ENCODE measurements around the gene HECA. TPM values are rescaled to one million over a fixed set of nuclear protein-coding genes. Genes with fewer than 3 reads are reported as not detected.

The HECA gene
- total RNA-seq, 3 donors from 2014 or later (not counting 1 experiment from before 2014, with no cell fraction given), result 76.5 to 80.5 (median 77.6) TPM

- WGBS (ENCODE audit: insufficient coverage), result 91% methylated on average over 6 of the region's 7 CpGs
- Mint-ChIP-seq H3K4me1 (peaks cover 17 to 26% of the 10 kb centered on the region in 2 donors), H3K27me3 (ENCODE audit: low read depth in 2 of 2) (no peaks in the 10 kb centered on the region), H3K36me3 (no peaks in the 10 kb centered on the region), H3K9me3 (no peaks in the 10 kb centered on the region), H3K4me3 (peak overlapping the region; percentile 65), H3K27ac (peak overlapping the region; percentile 67 to 85)
- intact Hi-C loops (cut with micrococcal nuclease), result no loop called here
- ATAC-seq (no peak), DNase-seq (no peak)
- Histone ChIP-seq H3K4me1 (ENCODE audit: control insufficient read depth, insufficient read depth, low read length) (peaks cover 15% of the 10 kb centered on the region), H3K27ac (ENCODE audit: low read length) (peak overlapping the region; percentile 51), H3K4me3 (ENCODE audit: low read length) (no peak overlapping the region), H3K27me3 (ENCODE audit: control insufficient read depth, insufficient read depth, low read length) (no peaks in the 10 kb centered on the region), H3K36me3 (ENCODE audit: control insufficient read depth, insufficient read depth, low read length) (no peaks in the 10 kb centered on the region), H3K9me3 (ENCODE audit: control insufficient read depth, insufficient read depth, low read length) (no peaks in the 10 kb centered on the region)
- no peak for TF ChIP-seq CTCF (IDR thresholded peaks at IDR 0.05)
Measured at GRCh38 chr6:139112561-139112960, 22.3 kb upstream of the HECA start.

DNA sequence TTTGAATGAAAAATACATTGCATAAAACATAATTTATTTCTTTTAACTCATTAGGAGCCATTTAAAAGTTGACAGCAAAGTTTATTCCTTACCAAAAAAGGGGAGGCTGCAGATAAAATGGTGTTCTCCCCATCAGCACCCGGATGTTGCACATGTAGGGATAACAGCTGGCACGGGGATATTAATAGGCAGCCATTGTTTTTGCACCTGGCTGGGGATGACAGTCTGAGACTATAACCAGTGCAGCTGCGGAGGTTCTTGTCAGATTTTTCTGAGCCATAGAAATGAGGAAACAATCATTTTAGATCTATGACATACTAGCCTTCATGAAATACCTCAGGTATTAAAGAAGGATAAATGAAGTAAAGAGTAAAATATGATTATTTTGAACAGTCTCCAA is 20.1 kb upstream of the HECA start:
- Mint-ChIP-seq H3K4me1 (peaks cover 17 to 26% of the 10 kb centered on the region in 2 donors), H3K27ac (no peak overlapping the region)

DNA sequence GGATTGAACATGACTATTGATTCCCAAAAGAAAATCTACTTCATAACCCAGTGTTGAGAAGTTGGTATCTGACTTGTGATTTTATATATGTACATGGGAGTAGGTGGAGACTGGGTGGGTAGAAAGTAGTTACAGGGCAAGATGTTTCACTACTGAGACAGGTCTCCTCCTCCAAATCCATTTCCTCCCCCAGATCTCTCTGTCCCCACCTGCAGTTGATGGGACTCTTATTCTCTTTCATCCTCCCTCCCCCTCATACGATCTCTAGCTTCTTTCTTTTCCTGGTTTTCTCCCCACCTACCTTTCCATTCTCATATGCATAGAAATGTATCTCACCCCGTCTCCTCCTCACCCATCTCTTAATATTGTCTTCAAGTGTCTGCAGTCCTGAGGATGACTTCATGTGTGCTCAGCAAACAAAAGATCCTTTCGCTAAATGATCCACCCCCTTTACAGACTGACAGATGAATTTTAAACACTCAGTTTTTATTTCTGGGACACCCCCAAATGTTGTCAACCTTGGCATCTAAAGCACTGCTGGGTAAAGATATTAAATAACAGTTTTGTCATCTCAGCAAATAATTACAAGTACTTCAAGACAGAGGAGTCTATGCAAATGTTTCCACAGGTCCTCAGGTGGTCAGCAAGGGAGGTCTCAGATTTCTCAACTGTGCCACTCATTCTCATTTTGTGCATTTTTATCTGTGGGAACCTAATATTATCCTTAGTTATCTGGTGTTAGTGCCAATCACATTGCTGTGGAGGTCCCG is 18.7 kb upstream of the HECA start:
- H3K9me3 ChIP-seq (ENCODE audit: control insufficient read depth, insufficient read depth, low read length), result peaks cover 11% of the 10 kb centered on the region
- 84% methylated on average over 4 of the region's 4 CpGs for WGBS (ENCODE audit: insufficient coverage)
- Mint-ChIP-seq H3K4me1 (peaks cover 17 to 26% of the 10 kb centered on the region in 2 donors), H3K4me3 (no peak overlapping the region), H3K9me3 (peaks cover 0 to 6% of the 10 kb centered on the region in 2 donors), H3K27ac (no peak overlapping the region), H3K27me3 (ENCODE audit: low read depth in 2 of 2) (no peaks in the 10 kb centered on the region), H3K36me3 (peaks cover 13% of the 10 kb centered on the region)
- no peak for ATAC-seq
- H3K27me3 ChIP-seq (ENCODE audit: control insufficient read depth, insufficient read depth, low read length), result no peaks in the 10 kb centered on the region
- H3K4me3 ChIP-seq (ENCODE audit: low read length), result no peak overlapping the region
- H3K36me3 ChIP-seq (ENCODE audit: control insufficient read depth, insufficient read depth, low read length), result no peaks in the 10 kb centered on the region
- no peak for DNase-seq
- intact Hi-C loops (cut with micrococcal nuclease), result no loop called here
- H3K27ac ChIP-seq (ENCODE audit: low read length), result no peak overlapping the region
- TF ChIP-seq CTCF (IDR thresholded peaks at IDR 0.05), result no peak
- peaks cover 15% of the 10 kb centered on the region for H3K4me1 ChIP-seq (ENCODE audit: control insufficient read depth, insufficient read depth, low read length)

More for the DNA sequence above, 20.1 kb upstream of the HECA start:
- H3K27me3 ChIP-seq (ENCODE audit: control insufficient read depth, insufficient read depth, low read length), result no peaks in the 10 kb centered on the region
- H3K4me1 ChIP-seq (ENCODE audit: control insufficient read depth, insufficient read depth, low read length), result peaks cover 15% of the 10 kb centered on the region
- DNase-seq (no peak), ATAC-seq (no peak)
- Mint-ChIP-seq H3K36me3 (peaks cover 5% of the 10 kb centered on the region), H3K27me3 (ENCODE audit: low read depth in 2 of 2) (no peaks in the 10 kb centered on the region), H3K9me3 (peaks cover 0 to under 1% of the 10 kb centered on the region in 2 donors), H3K4me3 (no peak overlapping the region)
- no peak overlapping the region for H3K27ac ChIP-seq (ENCODE audit: low read length)
- no peak for TF ChIP-seq CTCF (IDR thresholded peaks at IDR 0.05)
- peaks cover 8% of the 10 kb centered on the region for H3K9me3 ChIP-seq (ENCODE audit: control insufficient read depth, insufficient read depth, low read length)
- H3K36me3 ChIP-seq (ENCODE audit: control insufficient read depth, insufficient read depth, low read length), result no peaks in the 10 kb centered on the region
- H3K4me3 ChIP-seq (ENCODE audit: low read length), result no peak overlapping the region
- WGBS (ENCODE audit: insufficient coverage), result 77% methylated on average over 2 of the region's 3 CpGs
- intact Hi-C loops (cut with micrococcal nuclease), result no loop called here
